Adipocyte (in vitro differentiated cells): Measurements from ENCODE around the gene ZSCAN30.
"Not testable (repeated sequence)": the region's sequence is repeated elsewhere in the genome, so short reads cannot be mapped to it uniquely, and the experiment has no call there.

Experiments used
- DNase-seq: peaks from one replicate; pipeline ENCODE4 v3.0.0-alpha.2; 2015; ENCODE audit warnings: low read depth
- H3K27me3 ChIP-seq: replicated peaks from 2 replicates; pipeline ENCODE4 v1.7.0; 2013; ENCODE audit warnings: mild to moderate bottlenecking, low read length, moderate library complexity; ENCODE audit not compliant: control insufficient read depth, insufficient read depth
- H3K36me3 ChIP-seq: 2 replicates; pipeline ENCODE4 v1.7.0; 2013; ENCODE audit warnings: low read length, mild to moderate bottlenecking, moderate library complexity; ENCODE audit not compliant: control insufficient read depth, insufficient read depth, severe bottlenecking
- H3K4me1 ChIP-seq: 2 replicates; pipeline ENCODE4 v1.7.0; 2013; ENCODE audit warnings: mild to moderate bottlenecking, low read length, moderate library complexity; ENCODE audit not compliant: control insufficient read depth, insufficient read depth
- H3K4me3 ChIP-seq: 2 replicates; pipeline ENCODE4 v1.7.0; 2013; ENCODE audit warnings: mild to moderate bottlenecking, low read length, moderate library complexity
- H3K9ac ChIP-seq: 2 replicates; pipeline ENCODE4 v1.7.0; 2013; ENCODE audit warnings: mild to moderate bottlenecking, low read length, moderate library complexity
- H3K9me3 ChIP-seq: 2 replicates; pipeline ENCODE4 v1.7.0; 2013; ENCODE audit warnings: mild to moderate bottlenecking, low read length, moderate library complexity; ENCODE audit not compliant: control insufficient read depth

The ZSCAN30 gene

DNA sequence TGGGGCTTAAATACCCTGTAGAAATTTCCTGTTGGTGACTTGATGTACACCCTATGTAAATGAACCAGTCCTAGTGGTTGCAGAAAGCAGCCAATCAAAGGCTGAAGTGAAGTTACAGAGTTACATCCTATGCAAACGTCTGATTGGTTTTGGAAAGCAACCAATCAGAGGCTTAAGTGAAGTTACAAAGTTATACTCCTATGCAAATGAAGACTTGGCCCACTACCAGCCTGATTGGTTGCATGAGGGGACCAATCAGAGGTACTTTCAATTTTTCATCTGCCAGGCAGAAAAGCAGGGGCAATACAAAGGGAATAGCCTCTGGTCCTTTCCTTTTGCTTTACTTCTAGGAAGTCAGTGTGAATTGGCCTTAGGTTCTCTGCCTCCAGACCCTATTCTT is 62.8 kb downstream of the ZSCAN30 start:
- Histone ChIP-seq H3K4me3 (no peak overlapping the region), H3K36me3 (no peaks in the 10 kb centered on the region), H3K27me3 (no peaks in the 10 kb centered on the region), H3K9ac (no peak overlapping the region), H3K4me1 (no peaks in the 10 kb centered on the region), H3K9me3 (no peaks in the 10 kb centered on the region)
- no peak for DNase-seq

DNA sequence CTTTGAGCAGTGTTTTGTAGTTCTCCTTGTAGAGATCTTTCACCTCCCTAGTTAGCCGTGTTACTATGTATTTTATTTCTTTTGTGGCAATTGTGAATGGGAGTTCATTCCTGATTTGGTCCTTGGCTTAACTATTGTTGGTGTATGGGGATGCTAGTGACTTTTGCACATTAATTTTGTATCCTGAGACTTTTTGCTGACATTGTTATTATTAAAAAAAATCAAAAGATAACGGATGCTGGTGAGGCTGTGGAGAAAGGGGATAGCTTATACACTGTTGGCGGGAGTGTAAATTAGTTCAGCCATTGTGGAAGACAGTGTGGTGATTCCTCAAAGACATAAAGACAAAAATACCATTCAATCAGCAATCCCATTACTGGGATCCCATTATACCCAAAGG is 66.2 kb downstream of the ZSCAN30 start:
- no peaks in the 10 kb centered on the region for H3K27me3 ChIP-seq
- H3K9ac ChIP-seq = no peak overlapping the region
- DNase-seq = no peak

DNA sequence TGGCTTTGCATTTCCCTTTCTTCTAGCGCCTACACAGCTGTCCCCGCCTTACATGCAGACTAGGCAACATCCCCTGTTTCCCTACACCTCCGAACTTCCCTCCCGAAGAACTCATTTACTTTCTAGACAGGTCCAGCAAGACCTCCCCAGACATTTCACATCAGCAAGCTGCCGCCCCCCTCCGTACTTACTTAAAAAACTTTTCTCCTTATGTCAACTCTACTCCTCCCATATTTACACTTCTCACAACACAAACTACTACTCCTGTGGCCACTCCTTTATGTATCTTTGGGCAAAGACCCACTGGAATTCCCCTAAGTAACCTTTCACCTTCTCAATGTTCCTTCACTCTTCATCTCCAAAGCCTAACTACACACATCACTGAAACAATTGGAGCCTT is 69.6 kb downstream of the ZSCAN30 start:
- H3K4me1 ChIP-seq = no peaks in the 10 kb centered on the region
- H3K36me3 ChIP-seq = no peaks in the 10 kb centered on the region
- no peak overlapping the region for H3K4me3 ChIP-seq
- H3K9me3 ChIP-seq = no peaks in the 10 kb centered on the region
- H3K27me3 ChIP-seq = no peaks in the 10 kb centered on the region
- DNase-seq = no peak
- no peak overlapping the region for H3K9ac ChIP-seq

More for the DNA sequence above, 66.2 kb downstream of the ZSCAN30 start:
- H3K4me3 ChIP-seq = no peak overlapping the region
- no peaks in the 10 kb centered on the region for H3K36me3 ChIP-seq
- H3K9me3 ChIP-seq = no peaks in the 10 kb centered on the region
- no peaks in the 10 kb centered on the region for H3K4me1 ChIP-seq

DNA sequence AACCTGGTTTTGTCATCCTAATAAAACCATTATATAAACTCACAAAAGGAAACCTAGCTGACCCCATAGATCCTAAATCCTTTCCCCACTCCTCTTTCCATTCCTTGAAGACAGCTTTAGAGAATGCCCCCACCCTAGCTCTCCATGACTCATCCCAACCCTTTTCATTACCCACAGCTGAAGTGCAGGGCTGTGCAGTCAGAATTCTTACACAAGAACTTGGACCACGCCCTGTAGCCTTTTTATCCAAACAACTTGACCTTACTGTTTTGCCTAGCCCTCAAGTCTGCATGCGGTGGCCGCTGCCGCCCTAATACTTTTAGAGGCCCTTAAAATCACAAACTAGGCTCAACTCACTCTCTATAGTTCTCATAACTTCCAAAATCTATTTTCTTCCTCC is 70.7 kb downstream of the ZSCAN30 start:
- not testable (repeated sequence) for H3K9ac ChIP-seq, H3K27me3 ChIP-seq

DNA sequence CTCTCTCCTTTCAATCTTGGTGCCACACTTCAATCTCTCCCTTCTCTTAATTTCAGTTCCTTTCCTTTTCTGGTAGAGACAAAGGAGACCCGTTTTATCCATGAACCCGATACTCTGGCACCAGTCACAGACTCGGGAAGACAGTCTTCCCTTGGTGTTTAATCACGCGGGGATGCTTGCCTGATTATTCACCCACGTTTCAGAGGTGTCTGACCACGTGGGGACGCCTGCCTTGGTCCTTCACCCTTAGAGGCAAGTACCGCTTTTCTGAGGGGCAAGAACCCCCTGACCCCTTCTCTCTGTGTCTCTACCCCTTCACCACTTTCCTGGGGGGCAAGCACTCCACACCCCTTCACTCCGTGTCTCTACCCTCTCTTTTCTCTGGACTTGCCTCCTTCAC is 73.4 kb downstream of the ZSCAN30 start:
- H3K9me3 ChIP-seq, H3K36me3 ChIP-seq, H3K4me1 ChIP-seq, DNase-seq, H3K27me3 ChIP-seq, H3K4me3 ChIP-seq, H3K9ac ChIP-seq: not testable (repeated sequence)

More for the DNA sequence above, 70.7 kb downstream of the ZSCAN30 start:
- not testable (repeated sequence) for DNase-seq, H3K4me1 ChIP-seq, H3K4me3 ChIP-seq, H3K9me3 ChIP-seq, H3K36me3 ChIP-seq

GRCh38 chr18:35215026-35215425 is 75.0 kb downstream of the ZSCAN30 start:
- Histone ChIP-seq H3K4me1 (no peaks in the 10 kb centered on the region), H3K4me3 (no peak overlapping the region), H3K9ac (no peak overlapping the region), H3K9me3 (no peaks in the 10 kb centered on the region), H3K27me3 (peaks cover 6% of the 10 kb centered on the region), H3K36me3 (no peaks in the 10 kb centered on the region)
- no peak for DNase-seq

DNA sequence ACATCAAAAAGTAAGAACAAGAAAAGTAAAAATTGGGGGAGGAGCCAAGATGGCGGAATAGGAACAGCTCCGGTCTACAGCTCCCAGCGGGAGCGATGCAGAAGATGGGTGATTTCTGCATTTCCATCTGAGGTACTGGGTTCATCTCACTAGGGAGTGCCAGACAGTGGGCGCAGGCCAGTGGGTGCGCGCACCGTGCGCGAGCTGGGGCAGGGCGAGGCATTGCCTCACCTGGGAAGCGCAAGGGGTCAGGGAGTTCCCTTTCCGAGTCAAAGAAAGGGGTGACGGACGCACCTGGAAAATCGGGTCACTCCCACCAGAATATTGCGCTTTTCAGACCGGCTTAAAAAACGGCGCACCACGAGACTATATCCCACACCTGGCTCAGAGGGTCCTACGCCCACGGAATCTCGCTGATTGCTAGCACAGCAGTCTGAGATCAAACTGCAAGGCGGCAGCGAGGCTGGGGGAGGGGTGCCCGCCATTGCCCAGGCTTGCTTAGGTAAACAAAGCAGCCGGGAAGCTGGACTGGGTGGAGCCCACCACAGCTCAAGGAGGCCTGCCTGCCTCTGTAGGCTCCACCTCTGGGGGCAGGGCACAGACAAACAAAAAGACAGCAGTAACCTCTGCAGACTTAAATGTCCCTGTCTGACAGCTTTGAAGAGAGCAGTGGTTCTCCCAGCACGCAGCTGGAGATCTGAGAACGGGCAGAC is 84.1 kb downstream of the ZSCAN30 start:
- DNase-seq, H3K27me3 ChIP-seq, H3K36me3 ChIP-seq, H3K4me1 ChIP-seq, H3K4me3 ChIP-seq, H3K9ac ChIP-seq: not testable (repeated sequence)
- peaks cover 15% of the 10 kb centered on the region for H3K9me3 ChIP-seq

DNA sequence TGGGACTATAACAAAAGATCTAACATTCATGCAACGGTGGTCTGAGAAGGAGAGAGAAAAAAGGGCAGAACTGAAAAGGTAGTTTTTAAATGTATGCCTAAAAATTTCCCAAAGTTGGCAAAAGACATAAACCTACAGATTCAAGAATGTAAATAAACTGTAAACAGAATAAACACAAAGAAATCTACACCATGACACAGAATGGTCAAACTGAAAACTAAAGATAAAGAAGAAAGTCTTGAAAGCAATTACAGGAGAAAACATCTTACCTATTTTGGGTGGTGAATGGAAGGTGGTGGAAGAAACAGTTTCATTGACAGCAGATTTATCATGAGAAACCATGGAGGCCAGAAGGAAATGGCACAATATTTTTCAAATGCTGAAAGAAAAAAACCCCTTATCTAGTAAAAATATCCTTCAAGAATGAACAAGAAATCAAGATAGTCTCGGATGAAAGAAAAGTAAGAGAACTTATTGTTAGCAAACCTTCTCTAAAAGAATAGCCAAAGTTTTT is 84.8 kb downstream of the ZSCAN30 start:
- H3K4me1 ChIP-seq = peaks cover 8% of the 10 kb centered on the region
- H3K9me3 ChIP-seq = peaks cover 15% of the 10 kb centered on the region
- H3K27me3 ChIP-seq = peaks cover 5% of the 10 kb centered on the region
- H3K4me3 ChIP-seq = no peak overlapping the region
- H3K9ac ChIP-seq = no peak overlapping the region
- no peak for DNase-seq
- no peaks in the 10 kb centered on the region for H3K36me3 ChIP-seq

GRCh38 chr18:35203067-35203466 is 87.0 kb downstream of the ZSCAN30 start:
- Histone ChIP-seq H3K9me3 (peaks cover 15% of the 10 kb centered on the region), H3K36me3 (no peaks in the 10 kb centered on the region), H3K9ac (no peak overlapping the region), H3K4me3 (no peak overlapping the region), H3K27me3 (peaks cover 5% of the 10 kb centered on the region), H3K4me1 (peaks cover 8% of the 10 kb centered on the region)
- peak; percentile 34 for DNase-seq

- peaks cover 8% of the 10 kb centered on the region for H3K4me1 ChIP-seq
- no peaks in the 10 kb centered on the region for H3K36me3 ChIP-seq
- H3K9ac ChIP-seq = no peak overlapping the region
- H3K4me3 ChIP-seq = no peak overlapping the region
- no peak for DNase-seq
- peaks cover 5% of the 10 kb centered on the region for H3K27me3 ChIP-seq
- H3K9me3 ChIP-seq = peaks cover 15% of the 10 kb centered on the region
Observed at GRCh38 chr18:35201256-35201931, 88.6 kb downstream of the ZSCAN30 start.
